ENCODE measurements around the gene KRTCAP2. TPM values are rescaled to one million over a fixed set of nuclear protein-coding genes. Genes with fewer than 3 reads are reported as not detected.

Gene KRTCAP2
- total and polyA plus RNA-seq, 10 of the 15 experiments (the other 5 are each of a cell fraction or from before 2014, with no cell fraction given) = 61.3 to 238 (median 141) TPM

- no peak for DNase-seq (ENCODE audit: low read depth, low spot score)
- no TSS peak for BruUV-seq (replicated peaks)
- RAD21 ChIA-PET (ENCODE audit: unreplicated experiment) = interaction anchor here (1.9 kb wide), 1 partner anchor 23 kb away, joined by 6 read pairs; no protein-coding TSS in a partner anchor
- H3K4me3 ChIP-seq = no peak overlapping the region
- intact Hi-C loops (cut with micrococcal nuclease; ENCODE audit: unreplicated experiment) (no loop called here), in situ Hi-C loops (cut with MboI) (no loop called here)
- ATAC-seq = no peak
- H3K27ac ChIP-seq (ENCODE audit: control insufficient read depth, insufficient read depth) = no peak overlapping the region
- POLR2A ChIA-PET = interaction anchor here (0.5 to 2.8 kb wide), 2 partner anchors 10 to 48 kb away, joined by 3 to 23 read pairs; no protein-coding TSS in a partner anchor
- no peak for FAIRE-seq
- no peaks in the 10 kb centered on the region for H3K79me2 ChIP-seq (ENCODE audit: control insufficient read depth, insufficient read depth, low read length)
- H2AFZ ChIP-seq (ENCODE audit: control insufficient read depth, low read depth, low read length) = no peak overlapping the region
- 80% methylated on average over 20 of the region's 20 CpGs for WGBS (ENCODE audit: insufficient coverage, insufficient replicate concordance, low lambda C conversion rate, missing lambda C conversion rate)
- H4K20me1 ChIP-seq (ENCODE audit: control insufficient read depth, insufficient read depth) = no peaks in the 10 kb centered on the region
- H3K36me3 ChIP-seq (ENCODE audit: control insufficient read depth in 2 of 2, insufficient read depth in 2 of 2, low read length in 1 of 2) = no peaks in the 10 kb centered on the region
- CTCF ChIA-PET = interaction anchor here (0.6 to 2.9 kb wide), 3 partner anchors 10 to 754 kb away, joined by 3 to 63 read pairs (median 41); partner anchors contain the start of genes KRTCAP2 and TRIM46
- H3K4me1 ChIP-seq (ENCODE audit: control insufficient read depth, insufficient read depth, low read length) = peaks cover 21% of the 10 kb centered on the region
- no peaks in the 10 kb centered on the region for H3K27me3 ChIP-seq (replicated peaks in 1 of 2; ENCODE audit: control insufficient read depth in 2 of 2, insufficient read depth in 2 of 2, low read length in 1 of 2)
- TF ChIP-seq NR2C2 (IDR thresholded peaks at IDR 0.05; ENCODE audit: borderline replicate concordance, control insufficient read depth, insufficient read length, low read depth) = no peak
- TF ChIP-seq E4F1 (IDR thresholded peaks at IDR 0.05; ENCODE audit: borderline replicate concordance, partially characterized antibody) = no peak
- no peak for TF ChIP-seq HDAC6 (IDR thresholded peaks at IDR 0.05; ENCODE audit: unreplicated experiment)
- TF ChIP-seq KLF5 (IDR thresholded peaks at IDR 0.05; ENCODE audit: partially characterized antibody) = no peak
- TF ChIP-seq PAX8 (IDR thresholded peaks at IDR 0.05) = no peak
- no peak for TF ChIP-seq IRF5 (IDR thresholded peaks at IDR 0.05; ENCODE audit: borderline replicate concordance)
- TF ChIP-seq CTCF (IDR thresholded peaks at IDR 0.05 in 2 of 3, conservative IDR thresholded peaks at IDR 0.05 in 1 of 3; ENCODE audit: control insufficient read depth in 2 of 3, extremely low read depth in 1 of 3, insufficient read depth in 1 of 3, low read depth in 3 of 3, low read length in 3 of 3) = no peak
- no peak for TF ChIP-seq ZNF274 (IDR thresholded peaks at IDR 0.05; ENCODE audit: insufficient read depth, insufficient read length)
- no peak for TF ChIP-seq RFX5 (IDR thresholded peaks at IDR 0.05; ENCODE audit: low read depth, low read length)
- TF ChIP-seq ZNF592 (IDR thresholded peaks at IDR 0.05) = no peak
- TF ChIP-seq BCL3 (IDR thresholded peaks at IDR 0.05; ENCODE audit: borderline replicate concordance, insufficient read depth, low read depth, low read length, poor library complexity, severe bottlenecking) = no peak
- TF ChIP-seq ZZZ3 (IDR thresholded peaks at IDR 0.05; ENCODE audit: control insufficient read depth, insufficient read length, low read depth) = no peak
- SMC1A ChIA-PET (ENCODE audit: uncharacterized antibody, unreplicated experiment) = no interaction called here
- no peaks in the 10 kb centered on the region for H3K9me3 ChIP-seq (replicated peaks; ENCODE audit: control insufficient read depth, insufficient read depth, low read length)
- no peak overlapping the region for H3K9ac ChIP-seq (ENCODE audit: control insufficient read depth, insufficient read depth, low read length)
- no peak overlapping the region for H3K4me2 ChIP-seq (ENCODE audit: control insufficient read depth, insufficient read depth)
Observed at GRCh38 chr1:155183775-155184221, 10.7 kb upstream of the KRTCAP2 start.

Data from GM12878 (cell line).